Upper lobe of left lung (tissue), 4 donors: Measurements from ENCODE around the gene FCN1.

Source experiments
- CTCF ChIP-seq, 6 experiments: fragments of 450-650 bp in 4 of 6; fragments of 200-600 bp in 2 of 6; sonication (generic) in 2 of 6; IDR thresholded peaks; one replicate each; pipeline ENCODE4 v1.5.1; 2016 to 2019; ENCODE audit warnings: antibody characterized with exemption in 6 of 6
- EP300 ChIP-seq, 4 donors: sonication (generic); formaldehyde crosslinking; IDR thresholded peaks; one replicate each; pipeline ENCODE4 v1.5.1; 2017; ENCODE audit warnings: antibody characterized with exemption in 4 of 4, control low read depth in 2 of 4
- POLR2A ChIP-seq, 4 donors: fragments of 450-650 bp; IDR thresholded peaks; one replicate each; pipeline ENCODE4 v1.5.1; 2016 to 2017; ENCODE audit warnings: antibody characterized with exemption in 4 of 4, mild to moderate bottlenecking in 2 of 4
- POLR2AphosphoS5 ChIP-seq, 2 donors: sonication (generic); formaldehyde crosslinking; IDR thresholded peaks; one replicate each; pipeline ENCODE4 v1.5.1; 2017; ENCODE audit warnings: antibody characterized with exemption in 2 of 2

GRCh38 chr9:134871697-134872340 lies 45.9 kb downstream of the FCN1 start:
- TF ChIP-seq POLR2AphosphoS5 (IDR thresholded peaks at IDR 0.05), result peak; percentile 85 to 91
- TF ChIP-seq POLR2A (IDR thresholded peaks at IDR 0.05), result no peak
- no peak for TF ChIP-seq CTCF (IDR thresholded peaks at IDR 0.05)
- TF ChIP-seq EP300 (IDR thresholded peaks at IDR 0.05), result peak in 2 of 4 donors; percentile 11 to 40
